Central memory CD4-positive, alpha-beta T cell (primary cell): ENCODE measurements around the gene UNK.
"Not testable (repeated sequence)": the region's sequence is repeated elsewhere in the genome, so short reads cannot be mapped to it uniquely, and the experiment has no call there.

Source experiments
- DNase-seq: peaks from one replicate; pipeline ENCODE4 v3.0.0; 2022

Gene UNK

DNA sequence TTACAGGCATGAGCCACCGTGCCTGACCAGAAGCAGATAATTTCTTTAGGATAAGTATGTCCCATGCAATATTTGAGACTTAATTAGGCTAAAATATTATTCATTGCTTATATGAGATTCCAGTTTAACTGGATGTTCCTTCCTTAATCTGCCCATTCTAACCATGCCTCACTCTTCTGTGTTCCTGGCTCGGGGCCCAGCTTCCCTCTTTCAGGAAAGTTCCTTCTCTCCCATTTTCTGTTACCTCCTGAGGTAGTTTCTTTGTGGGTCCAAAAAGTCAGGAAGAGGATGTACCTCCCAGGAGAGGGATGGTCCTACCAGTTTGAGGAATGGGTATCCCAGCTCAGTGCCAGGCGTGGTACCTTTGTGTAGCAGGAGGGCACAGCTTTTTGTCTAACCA lies 23.3 kb downstream of the UNK start:
- DNase-seq, result no peak

DNA sequence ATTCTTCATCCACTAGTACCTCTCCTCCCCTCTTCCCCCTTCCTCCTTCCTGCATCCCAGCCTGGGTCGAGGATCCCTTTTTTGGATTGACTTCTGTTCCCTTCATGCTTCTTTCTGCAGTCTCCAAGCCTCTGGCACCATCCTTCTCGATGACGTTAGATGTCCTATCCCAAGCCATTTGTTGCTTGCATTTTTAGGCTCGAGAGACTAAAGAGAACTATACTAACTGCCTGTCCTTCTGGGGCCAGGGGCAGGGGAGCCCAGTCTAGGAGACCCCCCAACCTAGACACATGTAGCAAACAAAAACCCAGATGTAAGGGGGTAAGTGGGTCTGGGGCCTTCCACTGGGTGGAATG lies 23.9 kb downstream of the UNK start:
- no peak for DNase-seq

DNA sequence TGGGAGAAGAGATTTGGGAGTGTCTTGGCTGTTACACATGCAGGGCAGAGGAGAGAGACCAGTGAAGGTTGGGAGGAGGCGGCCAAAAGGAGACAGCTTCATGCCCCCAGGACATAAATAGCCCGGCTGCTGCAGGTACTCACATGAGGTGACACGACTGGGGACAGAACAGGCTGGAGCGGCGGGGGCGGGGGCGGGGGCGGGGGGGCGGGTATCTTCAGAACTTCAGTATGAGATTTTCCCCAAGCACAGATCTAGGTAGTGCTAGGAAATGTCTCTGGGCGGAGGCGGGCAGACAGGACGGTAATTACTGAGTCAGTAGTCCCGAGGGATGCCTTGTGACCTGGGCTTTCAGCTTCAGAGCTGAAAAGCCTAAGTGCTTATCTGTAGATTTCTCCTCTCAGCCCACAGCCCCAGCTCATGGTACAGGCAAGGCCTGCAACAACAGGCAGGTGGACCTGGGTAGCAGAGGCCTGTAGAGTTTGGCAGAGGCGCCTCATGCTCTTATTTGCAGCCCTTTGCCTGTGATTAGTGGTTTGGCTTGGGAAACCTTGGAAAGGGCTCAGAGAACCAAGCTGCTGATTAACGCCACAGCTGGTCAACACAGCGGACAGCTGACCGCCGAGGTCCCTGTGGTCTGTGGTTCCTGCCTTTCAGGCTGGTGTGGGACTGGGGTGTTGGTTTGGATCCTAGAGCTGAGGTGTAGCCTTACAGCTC lies 24.5 kb downstream of the UNK start:
- DNase-seq, result no peak

DNA sequence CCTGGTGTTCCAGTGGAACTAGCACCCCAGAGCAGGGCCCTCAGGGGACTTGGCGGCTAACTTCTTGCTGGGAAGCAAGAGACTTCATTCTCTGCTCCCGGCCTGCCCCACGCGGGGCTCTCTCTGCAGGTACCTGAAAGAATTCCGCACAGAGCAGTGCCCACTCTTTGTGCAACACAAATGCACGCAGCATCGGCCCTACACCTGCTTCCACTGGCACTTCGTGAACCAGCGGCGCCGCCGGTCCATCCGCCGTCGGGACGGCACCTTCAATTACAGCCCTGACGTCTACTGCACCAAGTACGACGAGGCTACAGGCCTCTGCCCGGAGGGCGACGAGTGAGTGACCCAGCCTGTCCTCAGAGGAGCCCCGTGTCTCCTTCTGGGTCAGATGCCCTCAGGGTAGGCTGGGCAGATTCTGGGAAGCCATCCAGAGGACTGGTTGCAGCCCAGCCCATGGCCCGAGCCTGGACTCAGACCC lies 25.1 kb downstream of the UNK start:
- DNase-seq, result no peak

DNA sequence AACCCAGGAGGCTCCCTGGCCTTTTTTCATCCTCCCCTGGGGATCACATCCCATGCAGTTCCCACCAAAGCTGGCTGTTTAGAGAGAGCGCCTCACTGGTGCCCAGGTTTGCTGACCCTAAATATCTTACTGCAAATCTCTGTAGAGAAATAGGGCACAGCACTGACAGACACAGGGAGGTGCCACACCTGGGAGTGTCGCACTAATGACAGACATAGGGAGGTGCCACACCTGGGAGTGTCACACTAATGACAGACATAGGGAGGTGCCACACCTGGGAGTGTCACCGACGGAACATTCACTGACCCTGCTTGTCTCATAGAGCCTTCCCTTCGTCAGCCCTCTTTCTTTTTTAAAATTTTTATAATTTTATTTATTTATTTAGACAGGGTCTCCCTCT lies 25.6 kb downstream of the UNK start:
- DNase-seq, result no peak

DNA sequence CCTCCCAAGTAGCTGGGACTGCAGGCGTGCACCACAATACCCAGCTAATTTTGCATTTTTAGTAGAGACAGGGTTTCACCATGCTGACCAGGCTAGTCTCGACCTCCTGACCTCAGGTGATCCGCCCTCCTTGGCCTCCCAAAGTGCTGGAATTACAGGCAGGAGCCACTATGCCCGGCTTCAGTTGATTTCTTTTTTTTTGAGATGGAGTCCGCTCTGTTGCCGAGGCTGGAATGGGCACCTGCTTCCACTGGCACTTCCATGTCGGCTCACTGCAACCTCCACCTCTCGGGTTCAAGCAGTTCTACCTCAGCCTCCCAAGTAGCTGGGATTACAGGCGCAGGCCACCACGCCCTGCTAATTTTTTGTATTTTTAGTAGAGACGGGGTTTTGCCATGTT lies 26.1 kb downstream of the UNK start:
- DNase-seq, result not testable (repeated sequence)

DNA sequence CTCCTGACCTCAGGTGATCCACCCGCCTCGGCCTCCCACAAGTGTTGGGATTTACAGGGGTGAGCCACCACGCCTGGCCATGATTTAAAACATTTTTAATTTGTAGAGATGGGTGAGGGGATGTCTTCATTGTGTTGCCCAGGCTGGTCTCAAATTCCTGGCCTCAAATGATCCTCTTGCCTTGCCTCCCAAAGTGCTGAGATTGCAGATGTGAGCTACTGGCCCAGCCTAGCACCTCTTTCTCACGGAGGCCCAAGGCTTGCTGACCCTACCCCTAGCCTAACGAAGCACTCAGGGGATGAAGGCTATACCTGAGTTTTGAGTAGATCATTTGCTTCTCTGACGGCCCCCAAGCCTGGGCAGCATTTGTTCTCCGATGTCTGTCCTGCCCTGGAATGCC lies 26.6 kb downstream of the UNK start:
- no peak for DNase-seq

DNA sequence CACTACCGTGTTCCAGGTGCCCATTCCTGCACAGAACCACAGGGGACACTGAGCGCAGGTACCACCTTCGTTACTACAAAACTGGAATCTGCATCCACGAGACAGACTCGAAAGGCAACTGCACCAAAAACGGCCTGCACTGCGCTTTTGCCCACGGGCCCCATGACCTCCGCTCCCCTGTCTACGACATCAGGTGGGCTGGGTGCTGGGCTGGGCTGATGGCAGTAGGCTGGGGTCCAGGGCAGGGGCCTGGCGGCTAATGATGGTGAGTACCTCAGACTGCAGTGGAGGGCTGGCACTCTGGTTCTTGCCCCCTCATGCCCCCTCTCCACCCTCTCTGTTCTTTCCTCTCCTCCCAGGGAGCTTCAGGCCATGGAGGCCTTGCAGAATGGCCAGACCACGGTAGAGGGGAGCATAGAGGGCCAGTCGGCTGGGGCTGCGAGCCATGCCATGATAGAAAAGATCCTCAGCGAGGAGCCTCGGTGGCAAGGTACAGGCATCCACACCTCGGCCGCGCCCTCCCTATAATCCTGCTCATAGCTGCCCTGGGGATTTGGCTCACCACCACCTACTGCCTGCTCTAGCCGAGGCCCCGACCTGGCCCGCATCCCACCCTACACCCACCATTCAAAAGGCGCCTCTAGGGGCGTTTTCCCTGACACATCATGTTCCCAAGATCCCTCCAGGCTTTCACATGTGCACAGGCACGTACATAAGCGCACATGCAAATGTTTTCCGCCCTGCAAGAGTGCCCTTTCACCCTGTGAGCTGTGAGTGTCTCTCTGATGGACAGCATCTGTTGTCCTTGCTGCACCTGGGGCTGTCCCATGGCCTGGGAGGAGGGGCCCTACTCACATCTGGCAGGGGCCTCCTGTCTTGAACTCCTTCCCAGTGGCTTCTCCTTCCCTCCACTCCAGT lies 27.7 kb downstream of the UNK start:
- no peak for DNase-seq

DNA sequence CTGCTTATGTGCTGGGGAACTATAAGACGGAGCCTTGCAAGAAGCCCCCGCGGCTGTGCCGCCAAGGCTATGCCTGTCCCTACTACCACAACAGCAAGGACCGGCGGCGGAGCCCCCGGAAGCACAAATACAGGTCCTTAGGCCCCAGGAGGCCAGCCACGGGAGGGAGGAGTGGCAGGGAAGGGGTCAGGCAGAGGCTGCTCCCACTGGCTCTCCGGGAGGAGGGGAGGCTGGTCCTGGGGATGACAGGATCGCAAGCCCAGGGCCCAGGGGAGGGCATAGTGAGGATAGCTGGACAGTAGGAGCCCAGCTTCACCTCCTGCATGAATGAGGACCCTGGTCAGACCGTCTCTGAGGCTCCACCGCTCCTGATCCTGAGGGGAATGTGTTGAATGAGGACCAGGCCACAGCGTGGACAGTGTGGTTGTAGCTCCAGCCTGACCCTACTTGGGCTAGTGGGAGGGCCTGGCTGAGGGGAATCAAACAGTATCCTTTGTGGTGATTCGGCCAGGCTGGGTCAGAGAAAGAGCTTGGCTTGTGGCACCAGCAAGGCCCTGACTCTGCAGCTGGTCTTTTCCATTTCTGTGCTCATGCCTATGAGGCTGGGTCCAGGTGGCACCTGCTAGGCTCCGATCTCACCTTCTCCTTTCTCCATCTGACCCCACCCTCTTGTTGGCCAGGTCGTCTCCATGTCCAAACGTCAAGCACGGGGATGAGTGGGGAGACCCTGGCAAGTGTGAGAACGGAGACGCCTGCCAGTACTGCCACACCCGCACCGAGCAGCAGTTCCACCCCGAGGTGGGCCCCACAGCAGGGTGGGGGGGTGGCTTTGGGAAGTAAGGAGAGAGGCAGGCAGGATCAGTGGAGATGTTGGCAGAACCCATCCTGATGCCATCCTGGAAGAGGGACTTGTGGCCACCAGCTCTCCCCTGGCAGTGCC lies 28.7 kb downstream of the UNK start:
- DNase-seq, result no peak

DNA sequence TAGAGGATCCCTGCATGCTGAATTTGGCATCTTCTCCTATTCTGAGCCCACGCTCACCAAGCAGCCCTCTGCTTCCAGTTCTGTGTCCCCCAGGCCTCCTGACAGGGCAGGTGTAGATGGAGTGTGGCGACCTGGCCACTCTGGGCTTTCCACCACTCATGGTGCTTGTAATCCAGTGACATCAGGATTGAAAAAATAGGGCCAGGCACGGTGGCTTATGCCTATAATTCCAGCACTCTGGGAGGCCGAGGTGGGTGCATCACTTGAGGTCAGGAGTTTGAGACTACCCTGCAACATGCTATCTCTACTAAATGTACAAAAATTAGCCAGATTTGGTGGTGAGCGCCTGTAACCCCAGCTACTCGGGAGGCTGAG lies 29.4 kb downstream of the UNK start:
- DNase-seq, result no peak

DNA sequence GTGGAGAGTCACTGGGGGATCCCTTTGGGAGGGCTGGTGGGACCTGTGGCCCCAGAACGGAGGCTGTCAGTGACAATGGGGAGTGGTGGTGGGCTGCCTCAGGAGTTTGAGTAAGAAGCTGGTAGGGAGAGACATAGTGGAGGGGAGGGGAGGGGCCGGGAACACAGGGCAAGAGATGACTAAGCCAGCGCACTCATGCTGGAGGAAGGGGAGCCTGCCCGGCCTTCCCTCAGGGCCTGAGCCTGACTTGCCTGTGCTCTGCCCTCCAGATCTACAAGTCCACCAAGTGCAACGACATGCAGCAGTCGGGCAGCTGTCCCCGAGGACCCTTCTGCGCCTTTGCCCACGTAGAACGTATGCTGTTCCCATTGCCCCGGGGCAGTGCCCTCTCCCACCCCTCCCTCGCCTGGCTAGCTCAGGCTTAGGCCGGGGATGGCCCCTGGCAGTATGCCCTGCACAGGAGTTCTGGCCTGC lies 30.3 kb downstream of the UNK start:
- DNase-seq, result no peak

DNA sequence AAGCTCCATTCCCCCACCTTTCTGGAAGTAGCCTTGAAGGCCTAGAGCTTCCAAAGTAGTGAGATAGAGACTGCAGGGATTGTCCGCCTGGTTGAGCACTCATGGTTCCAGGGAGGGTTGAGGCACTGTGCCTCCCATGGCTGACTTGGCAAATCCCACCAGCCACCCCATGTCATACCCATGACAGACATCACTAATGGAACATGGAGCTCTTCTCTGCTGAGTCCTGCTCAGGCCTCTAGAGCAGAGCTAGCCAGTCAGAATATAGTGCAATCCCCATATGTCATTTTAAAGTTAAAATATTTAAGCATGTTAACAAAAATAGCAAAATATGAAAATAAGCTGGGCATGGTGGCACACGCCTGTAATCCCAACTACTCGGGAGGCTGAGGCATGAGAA lies 30.8 kb downstream of the UNK start:
- no peak for DNase-seq

DNA sequence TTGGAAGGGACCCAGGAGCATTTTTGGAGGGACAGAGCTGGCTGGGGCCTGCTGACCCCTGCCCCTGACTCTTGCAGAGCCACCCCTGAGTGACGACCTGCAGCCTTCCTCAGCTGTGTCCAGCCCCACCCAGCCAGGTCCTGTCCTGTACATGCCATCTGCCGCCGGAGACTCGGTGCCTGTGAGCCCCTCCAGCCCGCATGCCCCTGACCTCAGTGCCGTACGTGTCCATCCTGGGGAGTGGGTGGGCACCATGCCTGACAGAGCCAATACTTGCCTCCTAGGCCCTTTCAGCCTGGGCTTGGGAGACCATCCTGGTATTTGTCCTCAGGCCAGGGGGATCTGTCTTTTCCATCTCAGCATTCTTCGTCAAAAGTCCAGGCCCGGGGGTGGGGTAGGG lies 32.1 kb downstream of the UNK start:
- no peak for DNase-seq

DNA sequence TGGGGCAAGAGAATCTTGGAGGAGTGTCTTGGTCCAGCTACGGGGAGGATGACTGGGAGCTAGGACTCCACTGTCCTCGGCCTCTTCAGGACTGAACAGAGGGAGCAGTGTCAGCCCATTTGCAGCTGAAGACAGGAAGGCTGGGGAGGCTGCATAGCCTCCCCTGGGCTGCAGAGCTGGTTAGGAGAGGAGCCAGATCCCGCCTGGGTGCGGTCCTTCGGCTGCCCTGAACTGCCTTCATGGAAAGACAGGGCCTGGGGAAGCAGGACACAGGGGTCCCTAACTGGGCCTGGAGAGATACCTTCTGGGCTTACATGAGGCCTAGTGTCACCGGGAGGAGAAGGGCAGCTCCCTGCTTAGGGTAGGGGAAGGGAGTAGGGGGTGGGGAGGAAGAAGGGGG lies 33.0 kb downstream of the UNK start:
- no peak for DNase-seq

DNA sequence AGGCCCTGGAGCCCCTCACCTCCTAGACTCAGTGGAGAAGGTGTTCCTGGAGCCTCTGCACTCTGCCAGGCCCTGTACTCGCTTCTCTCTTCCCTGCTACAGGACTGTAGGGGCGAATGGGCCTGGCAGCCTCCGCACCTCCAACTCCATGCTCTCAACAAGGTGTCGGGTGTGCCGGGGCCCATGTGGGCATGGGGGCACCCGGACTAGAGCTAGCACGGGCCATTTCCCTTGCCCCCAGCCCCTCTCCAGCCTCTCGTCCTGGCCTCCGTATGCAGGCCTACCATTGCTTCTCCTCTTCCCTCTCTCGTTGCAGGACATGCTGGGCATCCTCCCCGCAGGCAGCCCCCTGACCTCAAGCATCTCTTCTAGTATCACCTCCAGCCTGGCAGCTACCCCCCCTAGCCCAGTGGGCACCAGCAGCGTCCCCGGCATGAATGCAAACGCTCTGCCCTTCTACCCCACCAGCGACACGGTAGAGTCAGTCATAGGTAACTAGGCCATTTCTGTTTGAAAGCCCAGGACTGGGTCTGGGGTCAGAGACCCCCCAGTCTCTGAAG lies 33.8 kb downstream of the UNK start:
- DNase-seq, result no peak

DNA sequence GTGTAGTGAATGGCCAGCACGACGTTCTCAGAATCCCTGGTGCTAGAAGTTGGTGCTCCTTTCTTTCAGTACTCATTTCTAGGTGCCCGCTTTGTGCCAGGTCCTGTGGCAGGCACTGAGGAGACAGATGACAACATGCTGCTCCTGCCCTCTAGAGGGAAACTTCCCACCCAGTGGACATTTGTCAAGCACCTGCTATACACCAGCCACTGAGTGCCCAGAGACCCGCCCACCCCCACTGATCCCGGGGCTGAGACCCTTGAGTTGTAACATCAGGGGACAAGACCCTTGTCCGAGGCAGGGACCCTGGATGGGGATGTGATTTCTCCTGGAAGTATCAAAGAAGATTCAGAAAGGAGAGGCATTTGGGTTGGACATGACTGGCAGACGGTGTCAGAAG lies 34.5 kb downstream of the UNK start:
- DNase-seq, result no peak

DNA sequence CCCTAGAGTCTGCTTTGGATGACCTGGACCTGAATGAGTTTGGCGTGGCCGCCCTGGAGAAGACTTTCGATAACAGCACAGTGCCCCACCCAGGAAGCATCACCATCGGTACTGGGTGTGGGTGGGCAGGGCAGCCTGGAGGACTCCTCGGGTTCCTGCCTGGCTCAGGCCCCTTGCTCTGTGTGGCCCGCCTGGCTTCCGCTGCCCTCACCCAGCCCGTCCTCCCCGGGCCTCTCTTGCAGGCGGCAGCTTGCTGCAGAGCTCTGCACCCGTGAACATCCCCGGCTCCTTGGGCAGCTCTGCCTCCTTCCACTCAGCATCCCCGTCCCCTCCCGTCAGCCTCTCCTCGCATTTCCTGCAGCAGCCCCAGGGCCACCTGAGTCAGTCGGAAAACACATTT lies 35.1 kb downstream of the UNK start:
- DNase-seq, result no peak

DNA sequence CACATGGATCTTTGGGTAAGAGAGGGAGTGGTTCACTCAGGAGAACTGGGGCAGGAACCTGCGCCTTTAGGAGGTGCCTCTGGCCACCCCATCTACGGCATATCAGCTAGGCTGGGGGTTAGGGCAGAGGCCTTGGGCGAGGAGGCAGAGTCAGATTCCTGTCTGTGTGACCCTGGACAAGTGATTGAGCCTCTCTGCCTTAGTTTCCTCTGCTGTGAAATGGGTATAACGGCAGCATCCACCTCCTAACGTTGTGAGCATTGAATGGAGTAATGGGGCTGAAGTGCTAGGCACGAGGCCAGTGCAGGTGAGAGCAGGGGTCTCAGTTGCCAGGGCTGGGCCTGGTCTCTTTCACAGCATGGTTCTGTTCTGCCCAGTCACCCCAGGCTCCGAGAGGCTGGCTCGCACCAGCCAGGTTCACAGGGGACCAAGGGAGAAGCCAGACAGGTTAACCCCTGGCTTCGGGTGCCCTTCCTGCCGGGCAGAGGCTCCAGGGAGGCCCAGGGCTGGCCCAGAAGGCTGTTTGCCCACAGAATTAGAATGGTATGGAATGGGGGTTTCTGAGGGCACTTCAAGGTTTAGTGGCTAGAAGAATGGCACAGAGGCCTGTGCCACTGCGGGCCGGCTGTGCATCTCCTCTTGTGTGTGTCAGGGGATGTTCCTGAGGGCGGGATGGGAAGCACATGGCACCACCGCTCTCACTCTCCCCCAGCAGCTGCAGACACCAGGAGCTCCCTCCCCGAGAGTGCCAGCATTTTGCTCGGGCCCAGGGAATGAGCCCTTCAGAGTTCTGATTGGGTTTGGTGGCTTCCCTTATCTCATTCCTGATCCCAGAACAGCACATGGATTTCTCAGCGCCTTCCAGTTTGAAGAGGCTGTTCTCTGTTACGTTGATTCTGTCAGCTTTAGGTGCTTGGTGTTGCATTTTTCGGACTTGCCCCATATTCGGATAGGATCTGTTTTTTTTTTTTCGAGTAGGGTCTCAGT lies 35.8 kb downstream of the UNK start:
- DNase-seq, result no peak

DNA sequence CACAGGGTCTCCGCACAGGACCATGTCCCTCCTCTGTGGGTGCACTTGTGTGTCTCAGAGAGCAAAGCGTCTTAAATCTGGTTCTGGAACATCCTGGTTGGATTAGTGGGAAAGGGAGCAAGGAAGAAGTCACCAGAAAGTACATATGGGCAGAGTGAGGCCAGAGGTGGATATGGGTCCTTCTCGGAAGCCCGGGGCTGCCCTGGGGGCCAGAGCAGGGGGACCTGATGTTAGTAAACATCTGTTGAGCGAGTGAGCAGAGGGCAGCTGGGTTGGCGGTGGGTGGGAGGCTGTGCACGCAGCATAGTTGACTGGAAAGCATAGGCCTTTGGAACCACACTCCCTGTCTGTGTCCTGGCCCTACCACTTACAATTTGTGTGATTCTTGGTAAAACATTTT lies 36.9 kb downstream of the UNK start:
- DNase-seq, result no peak

DNA sequence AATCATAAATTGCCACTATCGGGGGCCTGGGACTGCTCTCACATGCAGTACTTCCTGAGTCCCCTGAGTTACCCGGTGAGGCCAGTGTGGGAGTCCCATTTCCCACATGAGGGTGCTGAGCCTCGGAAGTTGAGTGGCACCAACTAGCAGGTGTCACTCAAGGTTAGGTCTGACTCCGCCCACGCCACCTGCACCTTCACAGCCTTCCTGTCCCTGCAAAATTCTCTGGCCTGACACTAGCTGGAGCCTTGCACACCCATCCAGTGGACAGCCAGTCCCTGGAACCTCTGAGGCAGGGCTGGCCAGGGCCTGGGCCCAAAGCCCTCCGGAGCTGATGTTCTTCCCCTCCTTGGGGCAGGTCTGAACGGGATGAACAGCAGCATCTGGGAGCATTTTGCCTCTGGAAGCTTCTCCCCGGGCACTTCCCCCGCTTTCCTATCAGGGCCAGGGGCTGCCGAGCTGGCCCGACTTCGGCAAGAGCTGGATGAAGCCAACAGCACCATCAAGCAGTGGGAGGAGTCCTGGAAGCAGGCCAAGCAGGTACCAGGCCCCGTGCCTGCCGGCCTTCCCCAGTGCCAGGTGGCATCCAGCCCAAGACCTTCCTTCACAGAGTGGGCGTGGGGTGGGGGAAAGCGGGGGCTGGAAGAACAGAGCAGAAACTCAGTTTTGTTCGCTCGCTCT lies 37.7 kb downstream of the UNK start:
- DNase-seq, result peak; percentile 24

DNA sequence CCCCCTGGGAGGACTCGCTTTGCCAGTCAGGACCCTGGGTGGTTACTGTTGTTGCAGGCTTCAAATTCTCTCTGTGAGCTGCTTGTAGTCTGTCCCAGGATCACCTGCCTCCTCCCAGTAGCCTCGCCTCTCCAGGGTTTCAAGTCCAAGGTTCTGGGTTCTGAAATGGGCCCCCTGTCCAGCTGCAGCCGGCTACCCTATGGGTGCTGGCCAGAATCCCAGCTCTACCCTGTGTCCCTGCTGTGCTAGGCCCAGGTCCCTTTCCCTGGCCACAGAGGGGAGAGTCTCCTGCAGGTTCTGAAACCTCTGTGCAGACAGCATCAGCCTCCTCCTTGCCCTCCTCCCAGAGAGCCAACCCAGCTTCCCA lies 38.2 kb downstream of the UNK start:
- no peak for DNase-seq
